Activated naive CD8-positive, alpha-beta T cell treated with anti-CD3 and anti-CD28 coated beads, Interleukin-2, amount 50 U/mL, for 16 hours (primary cell): ENCODE results near the gene MED23.

Source experiments
- DNase-seq: peaks from one replicate; pipeline ENCODE4 v3.0.0-alpha.2; 2020; ENCODE audit warnings: low read depth, low spot score

MED23 gene, protein sequence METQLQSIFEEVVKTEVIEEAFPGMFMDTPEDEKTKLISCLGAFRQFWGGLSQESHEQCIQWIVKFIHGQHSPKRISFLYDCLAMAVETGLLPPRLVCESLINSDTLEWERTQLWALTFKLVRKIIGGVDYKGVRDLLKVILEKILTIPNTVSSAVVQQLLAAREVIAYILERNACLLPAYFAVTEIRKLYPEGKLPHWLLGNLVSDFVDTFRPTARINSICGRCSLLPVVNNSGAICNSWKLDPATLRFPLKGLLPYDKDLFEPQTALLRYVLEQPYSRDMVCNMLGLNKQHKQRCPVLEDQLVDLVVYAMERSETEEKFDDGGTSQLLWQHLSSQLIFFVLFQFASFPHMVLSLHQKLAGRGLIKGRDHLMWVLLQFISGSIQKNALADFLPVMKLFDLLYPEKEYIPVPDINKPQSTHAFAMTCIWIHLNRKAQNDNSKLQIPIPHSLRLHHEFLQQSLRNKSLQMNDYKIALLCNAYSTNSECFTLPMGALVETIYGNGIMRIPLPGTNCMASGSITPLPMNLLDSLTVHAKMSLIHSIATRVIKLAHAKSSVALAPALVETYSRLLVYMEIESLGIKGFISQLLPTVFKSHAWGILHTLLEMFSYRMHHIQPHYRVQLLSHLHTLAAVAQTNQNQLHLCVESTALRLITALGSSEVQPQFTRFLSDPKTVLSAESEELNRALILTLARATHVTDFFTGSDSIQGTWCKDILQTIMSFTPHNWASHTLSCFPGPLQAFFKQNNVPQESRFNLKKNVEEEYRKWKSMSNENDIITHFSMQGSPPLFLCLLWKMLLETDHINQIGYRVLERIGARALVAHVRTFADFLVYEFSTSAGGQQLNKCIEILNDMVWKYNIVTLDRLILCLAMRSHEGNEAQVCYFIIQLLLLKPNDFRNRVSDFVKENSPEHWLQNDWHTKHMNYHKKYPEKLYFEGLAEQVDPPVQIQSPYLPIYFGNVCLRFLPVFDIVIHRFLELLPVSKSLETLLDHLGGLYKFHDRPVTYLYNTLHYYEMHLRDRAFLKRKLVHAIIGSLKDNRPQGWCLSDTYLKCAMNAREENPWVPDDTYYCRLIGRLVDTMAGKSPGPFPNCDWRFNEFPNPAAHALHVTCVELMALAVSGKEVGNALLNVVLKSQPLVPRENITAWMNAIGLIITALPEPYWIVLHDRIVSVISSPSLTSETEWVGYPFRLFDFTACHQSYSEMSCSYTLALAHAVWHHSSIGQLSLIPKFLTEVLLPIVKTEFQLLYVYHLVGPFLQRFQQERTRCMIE (N-terminal part only)

GRCh38 chr6:131627724-131628682 lies at the start of gene MED23:
Gene MED23 (minus strand): TSS chr6:131628242. CDS start chr6:131628049, 193 bp downstream.
- DNase-seq: peak; percentile 93

GRCh38 chr6:131673184-131673583 lies 45.1 kb upstream of the MED23 start:
- no peak for DNase-seq

DNA sequence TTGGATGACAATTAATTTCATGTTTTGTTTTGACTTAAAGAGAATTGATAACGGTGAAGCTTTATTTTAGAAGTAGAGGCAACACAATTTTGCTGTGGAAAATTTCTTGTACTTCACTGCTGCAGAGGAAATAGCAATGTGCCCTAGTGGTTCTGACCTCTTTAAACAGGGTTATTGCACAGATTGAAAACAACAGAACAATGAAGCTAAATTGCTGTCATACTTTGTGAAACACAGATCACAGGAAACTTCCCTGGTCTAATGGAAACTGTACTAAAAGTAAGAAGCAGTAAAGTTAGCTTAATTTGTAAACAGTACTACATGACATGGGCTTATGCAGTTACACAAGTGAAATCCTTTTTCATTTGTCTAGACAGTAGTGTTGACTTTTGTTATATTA lies 41.8 kb upstream of the MED23 start:
- no peak for DNase-seq

- DNase-seq: no peak
Measured at GRCh38 chr6:131663578-131664165, 35.6 kb upstream of the MED23 start.

GRCh38 chr6:131660195-131660594 lies 32.2 kb upstream of the MED23 start:
- DNase-seq: no peak

DNA sequence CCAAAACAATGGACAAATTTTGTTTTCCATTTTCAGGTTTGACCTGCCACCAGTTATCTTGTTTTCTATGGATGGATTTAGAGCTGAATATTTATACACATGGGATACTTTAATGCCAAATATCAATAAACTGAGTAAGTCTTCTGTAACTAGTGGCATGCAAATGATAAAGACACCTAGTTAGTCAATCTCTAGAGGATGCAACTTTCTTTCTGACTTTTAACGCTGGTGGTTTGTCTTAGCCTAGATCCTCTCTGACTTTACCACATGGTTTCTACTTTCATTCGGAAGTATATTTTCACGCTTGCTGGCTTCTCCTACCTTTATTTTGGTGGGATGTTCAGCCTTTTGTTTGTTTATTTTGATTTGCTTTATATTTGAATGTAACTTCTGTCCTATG lies 30.2 kb upstream of the MED23 start:
- no peak for DNase-seq

DNA sequence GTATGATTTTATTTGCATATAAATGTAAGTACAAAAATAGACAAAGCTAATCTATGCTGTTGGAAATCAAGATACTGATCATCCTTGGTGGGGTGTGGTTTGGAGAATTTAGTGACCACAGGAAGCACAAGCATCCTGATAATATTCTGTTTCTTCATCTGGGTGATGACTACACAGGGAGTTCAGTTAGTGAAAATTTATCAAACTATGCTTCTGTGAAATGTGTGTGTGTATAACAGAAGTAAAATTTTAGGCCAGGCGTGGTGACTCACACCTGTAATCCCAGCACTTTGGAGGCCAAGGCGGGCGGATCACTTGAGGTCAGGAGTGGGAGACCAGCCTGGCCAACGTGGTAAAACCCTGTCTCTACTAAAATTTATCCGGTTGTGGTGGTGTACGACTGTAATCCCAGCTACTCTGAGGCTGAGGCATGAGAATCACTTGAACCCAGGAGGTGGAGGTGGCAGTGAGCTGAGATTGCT lies 29.6 kb upstream of the MED23 start:
- no peak for DNase-seq

DNA sequence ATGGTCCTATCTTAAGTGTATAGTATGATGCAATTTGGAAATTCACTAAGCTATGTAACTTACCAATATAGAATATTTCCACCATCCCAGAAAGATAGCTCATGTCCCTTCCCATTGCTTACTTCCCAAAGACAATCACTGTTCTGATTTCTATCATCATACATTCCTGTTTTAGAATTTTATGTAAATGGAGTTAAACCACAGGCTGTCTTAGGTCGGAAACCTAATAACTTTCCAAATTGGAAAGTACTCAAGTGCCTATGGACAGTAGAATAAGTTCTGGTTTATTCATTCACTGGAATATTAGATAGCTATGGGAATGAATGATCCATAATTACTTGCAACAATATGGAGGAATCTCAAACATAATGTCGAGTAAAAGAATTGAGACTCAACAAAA lies 29.2 kb upstream of the MED23 start:
- DNase-seq: no peak

- DNase-seq: no peak
Measured at GRCh38 chr6:131656667-131657066, 28.6 kb upstream of the MED23 start.

DNA sequence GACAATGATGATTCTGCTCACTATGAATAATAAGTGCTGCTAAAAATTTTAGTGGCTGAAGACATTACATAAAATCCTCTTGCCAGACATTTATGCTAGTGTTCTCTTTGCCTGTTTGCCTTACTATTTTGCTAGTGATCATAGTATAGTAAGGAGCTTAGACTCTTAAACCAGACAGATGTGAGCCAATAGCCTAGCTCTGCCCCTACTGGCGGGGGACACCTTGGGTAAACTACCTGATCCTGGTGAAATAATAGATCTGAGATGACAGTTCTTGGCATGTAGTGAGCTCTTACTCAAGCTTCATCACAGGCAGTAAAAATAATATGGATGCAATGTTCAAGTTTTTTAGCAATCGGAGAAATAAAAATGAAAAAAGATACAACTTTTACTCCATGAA lies 27.9 kb upstream of the MED23 start:
- DNase-seq: no peak

DNA sequence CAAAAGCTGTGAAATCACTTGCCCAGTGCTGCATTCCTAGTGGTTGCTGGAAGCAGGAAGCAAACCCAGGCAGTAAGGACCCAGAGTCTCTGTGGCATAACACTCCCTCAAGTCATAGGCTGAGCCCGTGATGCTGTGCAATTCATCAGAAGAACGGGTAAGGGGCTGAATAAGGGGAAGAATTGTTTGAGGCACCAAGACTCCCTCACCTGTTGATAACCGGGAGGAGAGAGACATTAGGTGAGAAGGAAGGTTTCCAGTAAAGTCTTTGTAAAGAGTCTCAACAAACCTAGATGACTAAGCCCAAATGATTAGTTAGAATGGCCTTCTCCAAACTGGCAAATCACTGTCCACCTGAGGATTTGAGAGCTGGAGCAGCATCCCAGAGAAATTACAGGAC lies 27.3 kb upstream of the MED23 start:
- DNase-seq: no peak

GRCh38 chr6:131654326-131654725 lies 26.3 kb upstream of the MED23 start:
- DNase-seq: no peak

DNA sequence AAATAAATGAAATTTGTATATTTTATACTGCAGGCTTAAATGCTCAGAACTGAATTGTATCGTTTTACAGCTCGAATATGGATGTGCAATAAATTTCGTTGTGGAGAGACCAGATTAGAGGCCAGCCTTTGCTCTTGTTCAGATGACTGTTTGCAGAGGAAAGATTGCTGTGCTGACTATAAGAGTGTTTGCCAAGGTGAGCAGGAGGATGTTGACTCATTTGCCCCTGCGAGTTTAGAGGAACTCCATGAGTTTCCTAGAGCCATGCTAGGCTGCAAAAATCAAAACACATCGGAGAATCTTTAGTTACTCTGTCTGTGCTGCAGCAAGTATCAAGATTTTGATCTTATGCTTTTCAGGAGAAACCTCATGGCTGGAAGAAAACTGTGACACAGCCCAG lies 24.4 kb upstream of the MED23 start:
- no peak for DNase-seq

DNA sequence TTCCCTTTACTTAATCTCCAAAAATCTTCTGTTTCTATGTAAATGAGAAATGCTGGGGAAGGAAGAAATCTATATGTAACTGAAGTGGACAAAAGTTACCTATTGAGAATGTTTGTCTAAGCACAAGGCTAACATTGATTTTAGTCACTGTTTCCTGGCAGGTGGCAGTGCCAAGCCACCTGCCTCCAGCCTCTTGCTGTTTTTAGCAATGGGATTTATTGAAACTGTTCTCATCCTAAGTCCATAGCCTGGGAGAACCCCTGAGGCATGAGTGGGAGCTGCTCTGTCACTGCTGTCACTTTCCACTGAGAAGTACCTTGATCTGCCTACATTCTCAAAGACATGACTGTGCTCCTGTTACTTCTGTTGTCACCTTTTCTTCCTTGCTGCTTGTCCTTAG lies 23.7 kb upstream of the MED23 start:
- DNase-seq: no peak

GRCh38 chr6:131646249-131646670 lies 18.2 kb upstream of the MED23 start:
- DNase-seq: no peak

DNA sequence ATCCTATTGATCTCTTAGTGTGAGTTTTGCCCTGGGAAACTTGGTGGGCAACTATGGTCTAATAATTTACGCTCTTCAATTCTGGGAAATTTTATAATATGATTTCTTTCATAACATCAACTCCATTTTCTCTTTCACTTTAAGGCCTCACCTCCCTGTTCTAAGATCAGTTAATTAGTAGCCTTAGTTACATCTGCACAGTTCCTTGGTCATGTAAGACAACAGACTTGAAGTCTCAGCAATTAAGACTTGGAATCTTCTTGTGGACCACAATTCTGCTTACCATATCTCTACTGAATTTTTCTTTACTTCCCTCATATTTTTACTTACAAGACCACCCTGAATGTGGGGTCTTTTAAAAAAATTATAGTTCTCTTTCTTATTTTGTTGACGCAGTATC lies 17.8 kb upstream of the MED23 start:
- DNase-seq: no peak

GRCh38 chr6:131644921-131645320 lies 16.9 kb upstream of the MED23 start:
- DNase-seq: no peak

GRCh38 chr6:131643855-131644460 lies 15.9 kb upstream of the MED23 start:
- DNase-seq: no peak

DNA sequence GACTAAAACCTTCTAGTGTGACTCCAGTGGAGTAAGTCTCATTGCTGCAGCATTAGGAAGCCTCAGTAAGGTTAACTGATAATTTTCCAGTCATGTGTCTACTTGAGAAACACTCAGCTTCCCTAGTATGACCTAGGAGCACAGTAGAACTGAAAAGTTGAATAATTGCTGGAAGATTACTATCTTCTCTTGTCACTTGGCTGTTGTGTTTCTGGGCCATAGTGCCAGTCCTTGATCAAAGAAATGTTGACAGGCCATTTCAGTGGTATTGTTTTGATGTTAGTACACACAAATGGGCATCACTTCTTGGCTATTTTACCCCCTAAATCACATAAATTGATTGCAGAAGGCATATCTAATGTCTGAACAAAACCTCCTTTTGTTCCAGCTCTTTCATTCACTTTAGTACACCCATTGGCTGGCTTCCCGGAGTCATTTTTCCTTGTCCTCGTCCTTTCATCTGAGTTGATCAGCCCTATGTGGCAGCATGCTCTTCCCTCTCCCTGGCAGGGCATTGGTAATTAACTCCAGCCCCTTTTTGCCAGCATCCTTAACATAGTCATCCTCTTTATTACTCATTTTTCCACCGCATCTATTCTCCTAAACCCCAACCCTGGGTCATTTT lies 15.1 kb upstream of the MED23 start:
- DNase-seq: no peak
